Cardiac muscle cell (in vitro differentiated cells and primary cell): ENCODE measurements around the gene ACACA. TPM values are rescaled to one million over a fixed set of nuclear protein-coding genes. Genes with fewer than 3 reads are reported as not detected.
A peak's percentile ranks its signal among the peaks of the same experiment; 100 is the strongest.

Experiments used
- DNase-seq, 2 donors: peaks; one replicate each; pipeline versions ENCODE4 v3.0.0 to v3.0.0-alpha.2; 2010 to 2017; ENCODE audit warnings: low read depth in 1 of 2, low spot score in 1 of 2
- H3K27ac ChIP-seq: fragments of 200-600 bp; sonication (generic); 2 replicates; pipeline ENCODE4 v1.5.1; 2016
- H3K27me3 ChIP-seq: fragments of 200-600 bp; sonication (generic); 2 replicates; pipeline ENCODE4 v1.6.0; 2016; ENCODE audit warnings: control low read depth
- H3K36me3 ChIP-seq: fragments of 200-600 bp; sonication (generic); 2 replicates; pipeline ENCODE4 v1.5.1; 2016; ENCODE audit warnings: control low read depth
- H3K4me1 ChIP-seq: fragments of 200-600 bp; sonication (generic); 2 replicates; pipeline ENCODE4 v1.8.1; 2017; ENCODE audit warnings: low read depth, mild to moderate bottlenecking, mixed run types
- H3K4me3 ChIP-seq: fragments of 200-600 bp; sonication (generic); 2 replicates; pipeline ENCODE4 v1.5.1; 2016; ENCODE audit warnings: mild to moderate bottlenecking
- H3K9me3 ChIP-seq: fragments of 200-600 bp; sonication (generic); 2 replicates; pipeline ENCODE4 v1.5.1; 2017; ENCODE audit warnings: low read depth, mild to moderate bottlenecking, control low read depth
- polyA plus RNA-seq: library from polyadenylated mRNA; unstranded; fragments of >200 nt; fragmentation: Nextera tagmentation; extraction: Ambion mirVana; gene quantifications from 2 replicates; pipeline ENCODE4 v1.2.1, GENCODE V29; 2016
- total RNA-seq: library from RNA; depleted of rRNA; stranded (reverse); fragments of >200 nt; gene quantifications from 2 replicates; pipeline ENCODE4 v1.2.3, GENCODE V29; 2016
- TF ChIP-seq, protein P1 (sequence below): IDR thresholded peaks from 2 replicates; pipeline ENCODE4 v1.5.1; 2012; ENCODE audit warnings: low read depth, mild to moderate bottlenecking, low read length

Gene ACACA
- total and polyA plus RNA-seq, 2 experiments from 2014 or later: 42.5 to 47.6 TPM

DNA sequence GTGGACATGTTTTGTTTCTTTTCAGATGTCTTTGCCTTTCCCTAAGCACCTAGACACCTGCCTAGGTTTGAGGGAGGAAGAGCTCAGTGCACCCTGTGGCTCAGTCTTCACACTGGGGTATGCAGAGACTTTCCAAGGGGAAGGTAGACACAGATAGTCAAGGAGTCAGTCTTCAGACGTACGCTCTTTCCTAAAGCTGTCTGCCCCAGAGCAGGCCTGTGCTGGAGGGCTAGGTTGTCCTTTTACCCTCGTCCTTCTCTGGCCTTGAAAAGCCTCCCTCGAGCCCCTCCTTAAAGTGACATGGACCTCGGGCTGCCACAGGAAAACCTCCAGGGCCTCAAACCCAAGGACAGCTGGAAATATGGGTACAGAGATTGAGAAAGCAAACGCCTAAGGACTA lies 354.2 kb downstream of the ACACA start:
- no peak overlapping the region for H3K27ac ChIP-seq
- no peak for DNase-seq
- no peaks in the 10 kb centered on the region for H3K36me3 ChIP-seq
- TF ChIP-seq, protein P1, sequence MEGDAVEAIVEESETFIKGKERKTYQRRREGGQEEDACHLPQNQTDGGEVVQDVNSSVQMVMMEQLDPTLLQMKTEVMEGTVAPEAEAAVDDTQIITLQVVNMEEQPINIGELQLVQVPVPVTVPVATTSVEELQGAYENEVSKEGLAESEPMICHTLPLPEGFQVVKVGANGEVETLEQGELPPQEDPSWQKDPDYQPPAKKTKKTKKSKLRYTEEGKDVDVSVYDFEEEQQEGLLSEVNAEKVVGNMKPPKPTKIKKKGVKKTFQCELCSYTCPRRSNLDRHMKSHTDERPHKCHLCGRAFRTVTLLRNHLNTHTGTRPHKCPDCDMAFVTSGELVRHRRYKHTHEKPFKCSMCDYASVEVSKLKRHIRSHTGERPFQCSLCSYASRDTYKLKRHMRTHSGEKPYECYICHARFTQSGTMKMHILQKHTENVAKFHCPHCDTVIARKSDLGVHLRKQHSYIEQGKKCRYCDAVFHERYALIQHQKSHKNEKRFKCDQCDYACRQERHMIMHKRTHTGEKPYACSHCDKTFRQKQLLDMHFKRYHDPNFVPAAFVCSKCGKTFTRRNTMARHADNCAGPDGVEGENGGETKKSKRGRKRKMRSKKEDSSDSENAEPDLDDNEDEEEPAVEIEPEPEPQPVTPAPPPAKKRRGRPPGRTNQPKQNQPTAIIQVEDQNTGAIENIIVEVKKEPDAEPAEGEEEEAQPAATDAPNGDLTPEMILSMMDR: no peak
- H3K27me3 ChIP-seq: no peaks in the 10 kb centered on the region
- no peaks in the 10 kb centered on the region for H3K4me1 ChIP-seq
- H3K4me3 ChIP-seq: no peak overlapping the region
- H3K9me3 ChIP-seq: no peaks in the 10 kb centered on the region

DNA sequence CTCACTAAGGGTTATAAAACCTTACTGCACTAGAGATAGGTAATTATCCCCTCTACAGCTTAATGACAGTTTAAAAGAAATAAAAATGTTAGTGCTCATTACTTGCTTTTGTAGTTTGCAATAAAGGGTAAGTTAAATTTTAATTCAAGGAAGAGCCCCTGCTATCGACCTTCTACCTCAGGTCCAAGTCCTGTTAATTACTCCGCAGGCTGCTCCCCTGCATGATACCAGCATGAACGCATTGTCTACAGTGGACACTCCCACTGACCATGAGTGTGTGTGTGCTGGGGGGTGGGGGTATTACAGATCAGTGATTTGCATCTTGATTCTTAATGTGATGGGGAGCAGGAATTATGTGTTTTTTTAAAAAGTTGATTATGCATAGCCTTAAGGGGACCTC lies 354.8 kb downstream of the ACACA start:
- H3K27me3 ChIP-seq: no peaks in the 10 kb centered on the region

DNA sequence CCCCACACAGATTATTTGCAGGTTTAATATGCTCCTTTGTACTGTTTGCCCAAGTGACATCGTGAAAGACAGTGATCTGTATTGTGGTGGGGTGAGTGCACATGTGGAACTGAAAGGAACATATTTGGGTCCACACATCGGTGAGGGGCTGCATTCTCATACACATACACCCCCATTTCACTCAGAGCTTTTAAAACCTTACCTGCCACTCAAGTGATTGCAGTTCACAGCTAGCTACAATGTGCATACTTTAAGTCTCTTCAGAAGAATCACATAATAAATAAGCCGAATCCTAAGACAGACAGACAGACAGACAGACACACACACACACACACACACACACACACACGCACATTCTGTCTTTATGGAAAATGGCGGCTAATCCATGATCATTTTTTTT lies 355.3 kb downstream of the ACACA start:
- DNase-seq: no peak
- H3K27me3 ChIP-seq: no peaks in the 10 kb centered on the region
- H3K4me1 ChIP-seq: no peaks in the 10 kb centered on the region
- TF ChIP-seq, protein P1: no peak
- no peaks in the 10 kb centered on the region for H3K36me3 ChIP-seq
- no peak overlapping the region for H3K4me3 ChIP-seq
- H3K27ac ChIP-seq: no peak overlapping the region
- H3K9me3 ChIP-seq: no peaks in the 10 kb centered on the region

More for the DNA sequence above, 354.8 kb downstream of the ACACA start:
- Histone ChIP-seq H3K36me3 (no peaks in the 10 kb centered on the region), H3K27ac (no peak overlapping the region), H3K4me1 (no peaks in the 10 kb centered on the region), H3K4me3 (no peak overlapping the region), H3K9me3 (no peaks in the 10 kb centered on the region)
- TF ChIP-seq, protein P1: no peak
- DNase-seq: no peak

DNA sequence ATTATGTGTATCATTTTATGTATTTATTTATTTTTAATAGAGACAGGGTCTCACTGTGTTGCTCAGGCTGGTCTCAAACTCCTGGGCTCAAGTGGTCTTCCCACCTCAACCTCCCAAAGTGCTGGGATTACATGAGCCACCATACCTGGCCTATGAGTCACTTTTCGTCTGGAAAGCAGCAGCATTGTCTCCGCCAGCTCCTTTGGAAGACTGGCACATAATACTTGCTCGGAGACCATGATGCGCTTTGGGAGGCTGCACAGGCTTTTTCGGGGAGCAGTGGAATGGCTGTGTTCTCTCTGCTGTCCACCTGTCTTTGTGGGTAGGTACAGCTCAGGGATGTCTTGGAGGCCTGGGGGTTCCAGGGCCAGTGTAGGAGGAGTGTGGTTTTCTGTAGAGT lies 355.7 kb downstream of the ACACA start:
- H3K27me3 ChIP-seq: no peaks in the 10 kb centered on the region

DNA sequence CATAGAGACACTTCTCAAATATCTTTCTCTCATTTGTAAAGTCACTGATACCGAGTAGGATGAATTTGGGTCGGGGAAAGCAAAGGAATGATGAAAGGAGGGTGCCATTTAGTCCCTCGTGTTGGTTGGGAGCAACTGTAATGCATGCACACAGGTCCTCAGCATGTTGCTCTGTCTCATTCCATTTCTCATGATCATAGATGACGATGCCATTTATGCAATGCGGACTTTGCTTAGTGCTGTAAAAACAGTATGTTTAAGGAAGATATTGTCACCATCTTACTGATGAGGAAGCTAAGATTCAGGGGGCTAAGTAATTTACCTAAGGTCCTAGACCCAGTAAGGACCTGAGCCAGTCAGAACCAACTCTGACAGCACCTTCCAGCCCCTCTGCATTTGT lies 357.8 kb downstream of the ACACA start:
- H3K4me1 ChIP-seq: peaks cover 13% of the 10 kb centered on the region
- no peaks in the 10 kb centered on the region for H3K36me3 ChIP-seq
- TF ChIP-seq, protein P1: no peak

More for the DNA sequence above, 355.7 kb downstream of the ACACA start:
- Histone ChIP-seq H3K27ac (no peak overlapping the region), H3K36me3 (no peaks in the 10 kb centered on the region), H3K9me3 (no peaks in the 10 kb centered on the region), H3K4me1 (no peaks in the 10 kb centered on the region), H3K4me3 (no peak overlapping the region)
- DNase-seq: no peak
- TF ChIP-seq, protein P1: no peak

DNA sequence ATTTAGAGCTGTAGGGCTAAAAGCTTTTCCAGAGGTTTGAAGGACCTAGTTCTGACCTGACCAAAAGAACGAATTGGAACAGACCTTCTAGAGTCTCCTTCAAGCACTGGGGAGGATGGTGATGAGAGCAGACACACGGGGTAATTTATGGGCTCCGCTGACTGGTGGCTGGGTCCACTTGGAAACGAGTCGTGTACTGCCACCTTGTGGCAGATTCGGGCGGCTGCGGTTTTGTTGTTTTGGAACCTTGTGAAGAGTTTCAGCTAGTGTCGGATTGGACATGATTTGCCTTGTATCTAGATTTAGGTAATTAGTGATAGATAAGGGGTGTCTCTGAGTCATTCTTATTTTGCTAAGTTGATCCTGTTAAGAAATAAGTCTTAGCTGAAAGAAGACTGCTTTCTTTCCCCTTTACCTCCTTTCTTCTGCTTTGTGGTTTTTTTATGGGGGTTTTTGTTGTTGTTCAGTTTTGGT lies 359.0 kb downstream of the ACACA start:
- peak; percentile 89 to 90 for DNase-seq

More for the DNA sequence above, 357.8 kb downstream of the ACACA start:
- Histone ChIP-seq H3K9me3 (no peaks in the 10 kb centered on the region), H3K4me3 (no peak overlapping the region), H3K27me3 (no peaks in the 10 kb centered on the region), H3K27ac (no peak overlapping the region)
- no peak for DNase-seq

More for the DNA sequence above, 359.0 kb downstream of the ACACA start:
- peaks cover 13% of the 10 kb centered on the region for H3K4me1 ChIP-seq
- no peaks in the 10 kb centered on the region for H3K36me3 ChIP-seq
- H3K27ac ChIP-seq: no peak overlapping the region
- no peaks in the 10 kb centered on the region for H3K9me3 ChIP-seq
- TF ChIP-seq, protein P1: peak; percentile 89
- no peak overlapping the region for H3K4me3 ChIP-seq
- H3K27me3 ChIP-seq: no peaks in the 10 kb centered on the region
